ENCODE measurements around the gene CIDEC. TPM values are rescaled to one million over a fixed set of nuclear protein-coding genes. Genes with fewer than 3 reads are reported as not detected.

The CIDEC gene
- total and polyA plus RNA-seq, 2 of the 13 experiments (the other 11 are each of a cell fraction or from before 2014, with no cell fraction given) = 2.5 to 10.4 TPM

GRCh38 chr3:9891072-9891622 lies 11.1 kb upstream of the CIDEC start:
- Histone ChIP-seq H4K20me1 (ENCODE audit: insufficient read depth, low read length) (no peaks in the 10 kb centered on the region), H3K4me3 (replicated peaks in 1 of 3; ENCODE audit: insufficient read depth in 1 of 3, low read depth in 2 of 3, low read length in 3 of 3) (peak overlapping the region; percentile 85 to 99 (median 98)), H2AFZ (ENCODE audit: low read length) (no peak overlapping the region), H3K9ac (ENCODE audit: insufficient read depth, low read depth, low read length) (peak overlapping the region; percentile 98), H3K9me3 (ENCODE audit: low read length) (no peaks in the 10 kb centered on the region), H3K27ac (ENCODE audit: extremely low read length, insufficient read depth, low read length) (peak overlapping the region; percentile 92), H3K4me2 (ENCODE audit: low read depth, low read length) (peak overlapping the region; percentile 68), H3K27me3 (ENCODE audit: control insufficient read depth in 1 of 2, insufficient read depth in 2 of 2, low read length in 2 of 2) (no peaks in the 10 kb centered on the region; a peak in 1 of 5 replicates), H3K36me3 (replicated peaks in 1 of 2; ENCODE audit: control insufficient read depth in 1 of 2, insufficient read depth in 2 of 2, low read length in 2 of 2) (peaks cover 3 to 9% of the 10 kb centered on the region in 2 experiments; a peak in 4 of 5 replicates), H3K79me2 (ENCODE audit: insufficient read depth, low read length) (peaks cover 26% of the 10 kb centered on the region), H3K4me1 (ENCODE audit: insufficient read depth, low read length) (peaks cover 57% of the 10 kb centered on the region)
- DNase-seq (ENCODE audit: low spot score) (no peak), ATAC-seq (no peak), FAIRE-seq (no peak)
- CTCF ChIA-PET (ENCODE audit: low intra/inter-chr PET ratio, low total read pairs) = no interaction called here
- BruUV-seq (replicated peaks) = no TSS peak
- intact Hi-C loops (cut with micrococcal nuclease; ENCODE audit: unreplicated experiment) = no loop called here
- 0% methylated on average over 12 of the region's 12 CpGs for WGBS (ENCODE audit: low lambda C conversion rate)
- POLR2A ChIA-PET = interaction anchor here (0.8 to 3.8 kb wide), 11 partner anchors 11 to 98 kb away, joined by 3 to 36 read pairs (median 6); partner anchors contain the start of genes ARPC4, CIDEC, CRELD1 and IL17RC
- in situ Hi-C loops (cut with HindIII; ENCODE audit: extremely low pct_ligation_motif_present, low pct_unique_long_range_greater_than_20kb) = no loop called here
- TF ChIP-seq KMT2A (CRISPR knock-in tag; IDR thresholded peaks at IDR 0.05) = no peak
- TF ChIP-seq DMAP1 (CRISPR knock-in tag; IDR thresholded peaks at IDR 0.05) = no peak
- TF ChIP-seq HMGA1 (CRISPR knock-in tag; conservative IDR thresholded peaks at IDR 0.05) = no peak
- no peak for TF ChIP-seq MED8 (CRISPR knock-in tag; IDR thresholded peaks at IDR 0.05; ENCODE audit: insufficient replicate concordance)
- TF ChIP-seq PLSCR1 (CRISPR knock-in tag; IDR thresholded peaks at IDR 0.05; ENCODE audit: borderline replicate concordance) = no peak
- no peak for TF ChIP-seq SOX13 (IDR thresholded peaks at IDR 0.05)
- no peak for TF ChIP-seq SOX13 (CRISPR knock-in tag; conservative IDR thresholded peaks at IDR 0.05 in 1 of 2, IDR thresholded peaks at IDR 0.05 in 1 of 2)
- TF ChIP-seq SNAPC2 (CRISPR knock-in tag; IDR thresholded peaks at IDR 0.05) = no peak
- TF ChIP-seq SRY (CRISPR knock-in tag; IDR thresholded peaks at IDR 0.05) = no peak
- no peak for TF ChIP-seq ZNF362 (CRISPR knock-in tag; IDR thresholded peaks at IDR 0.05; ENCODE audit: borderline replicate concordance)
- no peak for TF ChIP-seq MXD4 (CRISPR knock-in tag; IDR thresholded peaks at IDR 0.05)
- no peak for TF ChIP-seq TAF15 (IDR thresholded peaks at IDR 0.05; ENCODE audit: low read depth, low read length, poor library complexity, severe bottlenecking)
- TF ChIP-seq ZBTB33 (CRISPR knock-in tag; IDR thresholded peaks at IDR 0.05) = no peak
- no peak for TF ChIP-seq ZNF34 (CRISPR knock-in tag; IDR thresholded peaks at IDR 0.05; ENCODE audit: borderline replicate concordance)
- no peak for TF ChIP-seq ISX (CRISPR knock-in tag; conservative IDR thresholded peaks at IDR 0.05)
- TF ChIP-seq EHMT2 (IDR thresholded peaks at IDR 0.05; ENCODE audit: borderline replicate concordance, low read depth, low read length) = no peak
- TF ChIP-seq NRL (CRISPR knock-in tag; IDR thresholded peaks at IDR 0.05; ENCODE audit: borderline replicate concordance) = no peak
- no peak for TF ChIP-seq NCOR1 (IDR thresholded peaks at IDR 0.05; ENCODE audit: borderline replicate concordance, low read length)
- TF ChIP-seq GMEB1 (CRISPR knock-in tag; IDR thresholded peaks at IDR 0.05; ENCODE audit: borderline replicate concordance) = 0 out of 2 replicates have a peak, but pooled peaks have one; percentile 8
- 0 out of 2 replicates have a peak, but pooled peaks have one; percentile 4 for TF ChIP-seq ZNF20 (CRISPR knock-in tag; IDR thresholded peaks at IDR 0.05)

Measured in HepG2 (cell line).